ENCODE data around the gene RABGEF1. TPM values are rescaled to one million over a fixed set of nuclear protein-coding genes. Genes with fewer than 3 reads are reported as not detected.
"Not testable (repeated sequence)": the region's sequence is repeated elsewhere in the genome, so short reads cannot be mapped to it uniquely, and the experiment has no call there.

The RABGEF1 gene
- total and polyA plus RNA-seq, 9 of the 15 experiments (the other 6 are each of a cell fraction or from before 2014, with no cell fraction given): 7.0 to 29.3 (median 20.5) TPM

DNA sequence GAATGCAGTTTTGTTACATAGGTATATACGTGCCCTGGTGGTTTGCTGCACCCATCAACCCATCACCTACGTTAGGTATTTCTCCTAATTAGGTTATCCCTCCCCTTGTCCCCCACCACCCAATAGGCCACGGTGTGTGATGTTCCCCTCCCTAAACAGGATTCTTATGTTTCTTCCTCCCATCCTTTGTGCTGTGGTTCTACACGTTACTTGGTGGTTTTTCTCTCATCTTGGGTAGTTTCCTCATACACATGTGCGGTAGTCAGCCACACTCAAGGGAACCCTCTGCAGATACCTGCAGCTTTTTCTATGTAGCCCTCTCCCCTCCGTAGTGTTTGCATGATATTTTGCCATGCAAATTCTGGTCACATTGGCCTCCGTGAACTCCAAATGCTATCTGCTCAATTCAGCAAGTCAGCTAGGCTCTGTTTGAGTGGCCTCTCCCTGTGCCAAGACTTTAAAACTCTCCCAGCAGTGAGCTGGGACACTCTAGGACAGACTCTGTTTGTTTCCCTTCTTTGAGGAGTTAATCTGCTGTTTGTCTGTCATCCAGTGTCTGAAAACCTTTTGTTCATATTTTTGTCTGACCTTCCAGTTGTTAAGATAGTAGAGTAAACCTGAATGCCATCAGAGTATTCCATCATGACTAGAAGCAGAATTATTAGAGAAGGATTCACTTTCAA, 41.0 kb downstream of the RABGEF1 start:
- Histone ChIP-seq H3K27me3 (ENCODE audit: control insufficient read depth in 2 of 2, insufficient read depth in 2 of 2, low read length in 2 of 2) (no peaks in the 10 kb centered on the region), H3K36me3 (ENCODE audit: control insufficient read depth, insufficient read depth, low read length) (peaks cover 59% of the 10 kb centered on the region), H4K20me1 (replicated peaks; ENCODE audit: control insufficient read depth, insufficient read depth, low read length) (no peaks in the 10 kb centered on the region), H3K4me2 (ENCODE audit: insufficient read depth, low read length) (no peak overlapping the region), H3K9me3 (replicated peaks; ENCODE audit: control insufficient read depth, insufficient read depth, low read depth, low read length) (no peaks in the 10 kb centered on the region), H3K4me1 (replicated peaks in 1 of 2; ENCODE audit: control insufficient read depth in 2 of 2, insufficient read depth in 2 of 2, low read length in 2 of 2) (no peaks in the 10 kb centered on the region), H2AFZ (ENCODE audit: low read depth, low read length) (no peak overlapping the region), H3K79me2 (ENCODE audit: control insufficient read depth, insufficient read depth, low read length) (no peaks in the 10 kb centered on the region), H3K27ac (ENCODE audit: extremely low read depth, low read depth, low read length) (no peak overlapping the region), H3K9me1 (ENCODE audit: control insufficient read depth, insufficient read depth, low read length) (no peaks in the 10 kb centered on the region), H3K9ac (ENCODE audit: insufficient read depth in 1 of 2, low read depth in 2 of 2, low read length in 2 of 2) (no peak overlapping the region), H3K4me3 (no peak overlapping the region)
- in situ Hi-C loops (cut with MboI): no loop called here
- intact Hi-C loops (cut with micrococcal nuclease): no loop called here
- ATAC-seq (no peak; the same call in 2 of the 3 replicates), DNase-seq (ENCODE audit: extremely low read depth in 1 of 4, low spot score in 3 of 4) (no peak), FAIRE-seq (no peak)
- TF ChIP-seq, protein P1, sequence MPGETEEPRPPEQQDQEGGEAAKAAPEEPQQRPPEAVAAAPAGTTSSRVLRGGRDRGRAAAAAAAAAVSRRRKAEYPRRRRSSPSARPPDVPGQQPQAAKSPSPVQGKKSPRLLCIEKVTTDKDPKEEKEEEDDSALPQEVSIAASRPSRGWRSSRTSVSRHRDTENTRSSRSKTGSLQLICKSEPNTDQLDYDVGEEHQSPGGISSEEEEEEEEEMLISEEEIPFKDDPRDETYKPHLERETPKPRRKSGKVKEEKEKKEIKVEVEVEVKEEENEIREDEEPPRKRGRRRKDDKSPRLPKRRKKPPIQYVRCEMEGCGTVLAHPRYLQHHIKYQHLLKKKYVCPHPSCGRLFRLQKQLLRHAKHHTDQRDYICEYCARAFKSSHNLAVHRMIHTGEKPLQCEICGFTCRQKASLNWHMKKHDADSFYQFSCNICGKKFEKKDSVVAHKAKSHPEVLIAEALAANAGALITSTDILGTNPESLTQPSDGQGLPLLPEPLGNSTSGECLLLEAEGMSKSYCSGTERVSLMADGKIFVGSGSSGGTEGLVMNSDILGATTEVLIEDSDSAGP (CRISPR knock-in tag; IDR thresholded peaks at IDR 0.05): no peak
- TF ChIP-seq THRAP3 (IDR thresholded peaks at IDR 0.05; ENCODE audit: borderline replicate concordance): no peak
- no peak for TF ChIP-seq ZNF354B (CRISPR knock-in tag; IDR thresholded peaks at IDR 0.05)
- no peak for TF ChIP-seq GABPB1 (CRISPR knock-in tag; IDR thresholded peaks at IDR 0.05)
- 83% methylated on average over 7 of the region's 7 CpGs for WGBS (ENCODE audit: insufficient coverage, low coverage, missing lambda C conversion rate)
- POLR2A ChIA-PET: no interaction called here
- BruUV-seq (replicated peaks): no TSS peak
- CTCF ChIA-PET (ENCODE audit: low intra/inter-chr PET ratio): no interaction called here

DNA sequence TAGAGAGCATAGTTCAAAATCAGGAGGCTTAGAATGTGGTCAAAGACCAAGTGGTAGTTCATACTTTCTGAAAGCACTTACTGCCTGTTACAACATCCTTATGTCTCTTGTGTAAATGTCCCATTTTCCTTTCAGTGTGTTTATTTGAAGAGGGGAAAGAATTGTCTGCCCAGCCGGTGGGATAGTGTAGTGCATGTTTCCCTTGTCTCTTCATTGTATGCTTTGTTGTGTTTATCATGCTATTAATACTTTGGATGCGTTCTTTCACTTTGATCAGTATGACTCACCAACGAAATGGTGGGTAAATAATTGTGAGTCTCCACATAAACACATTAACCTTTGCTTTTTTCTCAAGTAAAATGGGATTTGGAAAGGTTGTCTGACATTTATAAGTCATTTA, 42.3 kb downstream of the RABGEF1 start:
- H3K4me1 ChIP-seq (replicated peaks in 1 of 2; ENCODE audit: control insufficient read depth in 2 of 2, insufficient read depth in 2 of 2, low read length in 2 of 2); H3K4me3 ChIP-seq; intact Hi-C loops (cut with micrococcal nuclease); H3K27ac ChIP-seq (ENCODE audit: extremely low read depth, low read depth, low read length); H2AFZ ChIP-seq (ENCODE audit: low read depth, low read length); H3K9me3 ChIP-seq (replicated peaks; ENCODE audit: control insufficient read depth, insufficient read depth, low read depth, low read length); BruUV-seq (replicated peaks); H3K9ac ChIP-seq (ENCODE audit: insufficient read depth in 1 of 2, low read depth in 2 of 2, low read length in 2 of 2); in situ Hi-C loops (cut with MboI); FAIRE-seq; H3K4me2 ChIP-seq (ENCODE audit: insufficient read depth, low read length); DNase-seq (ENCODE audit: extremely low read depth in 1 of 4, low spot score in 3 of 4); POLR2A ChIA-PET; H3K27me3 ChIP-seq (ENCODE audit: control insufficient read depth in 2 of 2, insufficient read depth in 2 of 2, low read length in 2 of 2); CTCF ChIA-PET (ENCODE audit: low intra/inter-chr PET ratio); H4K20me1 ChIP-seq (replicated peaks; ENCODE audit: control insufficient read depth, insufficient read depth, low read length); H3K79me2 ChIP-seq (ENCODE audit: control insufficient read depth, insufficient read depth, low read length); H3K9me1 ChIP-seq (ENCODE audit: control insufficient read depth, insufficient read depth, low read length): not testable (repeated sequence)
- WGBS (ENCODE audit: insufficient coverage, low coverage, missing lambda C conversion rate): 64% methylated on average over 3 of the region's 3 CpGs
- peaks cover 59% of the 10 kb centered on the region for H3K36me3 ChIP-seq (ENCODE audit: control insufficient read depth, insufficient read depth, low read length)
- peak; percentile 61 for ATAC-seq

- ATAC-seq; H3K9ac ChIP-seq (ENCODE audit: insufficient read depth in 1 of 2, low read depth in 2 of 2, low read length in 2 of 2); CTCF ChIA-PET (ENCODE audit: low intra/inter-chr PET ratio); H3K4me2 ChIP-seq (ENCODE audit: insufficient read depth, low read length); H3K4me1 ChIP-seq (replicated peaks in 1 of 2; ENCODE audit: control insufficient read depth in 2 of 2, insufficient read depth in 2 of 2, low read length in 2 of 2); H3K4me3 ChIP-seq; BruUV-seq (replicated peaks); POLR2A ChIA-PET; DNase-seq (ENCODE audit: extremely low read depth in 1 of 4, low spot score in 3 of 4); H3K9me1 ChIP-seq (ENCODE audit: control insufficient read depth, insufficient read depth, low read length); H3K27ac ChIP-seq (ENCODE audit: extremely low read depth, low read depth, low read length); H2AFZ ChIP-seq (ENCODE audit: low read depth, low read length); FAIRE-seq; in situ Hi-C loops (cut with MboI); H3K79me2 ChIP-seq (ENCODE audit: control insufficient read depth, insufficient read depth, low read length); H3K27me3 ChIP-seq (ENCODE audit: control insufficient read depth in 2 of 2, insufficient read depth in 2 of 2, low read length in 2 of 2); H4K20me1 ChIP-seq (replicated peaks; ENCODE audit: control insufficient read depth, insufficient read depth, low read length); H3K9me3 ChIP-seq (replicated peaks; ENCODE audit: control insufficient read depth, insufficient read depth, low read depth, low read length); intact Hi-C loops (cut with micrococcal nuclease): not testable (repeated sequence)
- peaks cover 55% of the 10 kb centered on the region for H3K36me3 ChIP-seq (ENCODE audit: control insufficient read depth, insufficient read depth, low read length)
- 93% methylated on average over 1 of the region's 1 CpG for WGBS (ENCODE audit: insufficient coverage, low coverage, missing lambda C conversion rate)
These were observed 43.5 kb downstream of the RABGEF1 start for GRCh38 chr7:66783887-66784595.
